Jurkat, Clone E6-1 (cell line): Measurements from ENCODE around the gene OR52E8. TPM values are rescaled to one million over a fixed set of nuclear protein-coding genes. Genes with fewer than 3 reads are reported as not detected.

Experiments
- DNase-seq: peaks from one replicate; pipeline ENCODE4 v3.0.0-alpha.2; 2011; ENCODE audit warnings: low read depth, low spot score
- H3K4me3 ChIP-seq: 2 replicates; pipeline ENCODE4 v1.5.1; 2011; ENCODE audit warnings: mild to moderate bottlenecking, low read length, control low read depth, moderate library complexity
- polyA plus RNA-seq: library from polyadenylated mRNA; unstranded; fragments of >200 nt; gene quantifications from one replicate; pipeline ENCODE4 v1.2.1, GENCODE V29; 2012; ENCODE audit warnings: missing spikeins; ENCODE audit not compliant: insufficient read length, insufficient read depth

OR52E8 gene
- not detected for polyA plus RNA-seq

DNA sequence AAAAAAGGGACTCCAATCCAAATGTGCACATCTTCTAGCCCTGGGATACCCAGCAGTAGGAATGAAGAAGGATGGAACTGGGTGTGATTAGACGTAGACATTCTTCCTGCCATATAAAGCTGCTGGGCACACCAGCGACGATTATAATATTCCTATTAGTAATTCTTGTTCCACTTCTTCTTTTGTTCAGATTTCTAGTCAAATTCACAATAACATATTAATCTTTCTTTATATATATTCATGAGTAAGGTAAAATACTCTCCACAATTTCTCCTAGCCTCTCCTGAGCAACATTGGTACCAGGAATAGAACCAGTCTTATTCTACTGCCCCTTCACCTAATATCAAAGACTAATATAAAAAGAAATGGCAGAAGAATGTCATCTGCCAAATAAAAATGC is at the start of gene OR52E8:
Gene OR52E8, minus strand, starts transcription at position 101 of the 400 bp plus-strand sequence. Its CDS starts 0 bp downstream, at position 101.
- no peak for DNase-seq
- no peak within 1 kb of the TSS for H3K4me3 ChIP-seq

DNA sequence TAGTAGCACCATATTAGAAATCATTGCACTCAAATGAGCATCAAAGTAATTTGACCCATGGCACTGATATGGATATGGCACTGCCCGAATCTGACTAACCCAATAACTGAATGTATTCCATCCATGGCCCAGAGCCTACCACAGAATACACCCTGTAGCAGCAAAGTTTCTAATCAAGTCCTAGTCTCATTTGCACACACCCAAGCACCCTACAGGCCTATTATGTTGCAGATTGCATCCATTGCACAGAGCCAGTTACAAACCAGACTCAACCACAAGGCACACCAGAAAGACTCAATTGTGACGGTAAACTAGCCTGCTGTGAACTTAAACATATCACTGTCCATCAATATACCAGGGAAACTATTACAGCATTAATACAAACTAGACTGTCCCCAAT is 42.0 kb upstream of the OR52E8 start:
- DNase-seq, result no peak
- no peak overlapping the region for H3K4me3 ChIP-seq

DNA sequence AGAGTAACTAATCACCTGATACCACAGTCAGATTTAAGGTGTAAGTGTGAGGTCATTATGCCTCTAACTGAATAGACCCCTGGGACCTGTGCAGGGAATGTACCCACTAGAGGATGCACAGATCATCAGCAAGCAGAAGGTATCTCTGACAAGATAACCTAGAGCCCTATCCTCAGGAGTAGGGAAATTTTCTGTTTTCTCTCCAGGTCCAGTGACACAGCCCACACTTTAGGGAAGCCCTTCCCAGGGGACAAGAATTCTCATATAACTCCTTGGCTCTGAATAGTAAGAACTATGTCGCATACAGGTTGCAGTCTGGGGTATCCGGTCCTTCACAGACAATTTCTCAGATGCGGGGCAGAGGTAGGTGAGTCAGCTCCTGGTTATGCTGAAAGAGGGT is 35.4 kb upstream of the OR52E8 start, which contains the start of gene OR52E5:
Gene OR52E5, plus strand, starts transcription at position 301 of the 400 bp plus-strand sequence. CDS start 7,569 bp downstream, outside the sequence.
- no peak for DNase-seq
- H3K4me3 ChIP-seq, result no peak within 1 kb of the TSS

DNA sequence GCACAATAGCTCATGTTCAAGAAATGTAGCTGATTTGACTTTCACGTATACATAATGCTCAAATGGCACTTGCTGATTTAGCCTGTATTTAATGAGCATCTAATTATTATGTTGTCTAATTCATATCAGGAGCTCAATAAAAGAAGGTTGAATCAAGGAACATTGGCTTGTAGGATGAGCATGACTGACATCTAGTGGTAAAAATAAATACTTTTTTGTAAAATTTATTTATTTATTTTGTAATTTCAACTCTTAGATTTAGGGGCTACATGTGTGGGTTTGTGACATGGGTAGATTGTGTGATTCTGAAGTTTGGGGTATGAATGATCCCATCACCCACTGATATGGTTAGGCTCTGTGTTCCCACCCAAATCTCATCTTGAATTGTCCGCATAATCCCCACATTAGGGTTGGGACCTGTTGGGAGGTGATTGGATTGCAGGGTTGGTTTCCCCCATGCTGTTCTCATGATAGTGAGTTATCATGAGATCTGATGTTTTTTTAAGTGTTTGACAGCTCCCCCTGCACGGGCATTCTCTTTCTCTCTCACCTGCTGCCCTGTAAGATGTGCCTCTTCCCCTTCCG is 33.8 kb upstream of the OR52E8 start:
- H3K4me3 ChIP-seq, result no peak overlapping the region
- peak; percentile 17 for DNase-seq

DNA sequence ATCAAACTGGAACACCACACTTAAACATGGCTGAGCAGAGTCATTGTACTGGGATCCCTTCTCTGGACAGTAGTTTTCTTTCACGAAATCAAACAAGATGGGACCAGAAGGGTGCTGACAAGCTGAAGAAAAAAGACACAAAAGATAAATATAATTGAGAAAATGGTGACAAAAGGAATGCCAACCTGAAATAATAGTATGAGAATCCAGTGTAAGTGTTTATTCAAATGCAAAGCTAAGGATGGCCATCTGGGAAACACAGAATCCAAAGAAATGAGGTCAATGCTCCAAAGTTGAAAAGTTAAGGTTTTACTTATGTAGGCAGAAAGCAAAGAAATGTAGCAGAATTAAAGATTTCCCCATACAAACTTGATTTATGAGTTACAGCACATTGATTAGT is 30.2 kb upstream of the OR52E8 start:
- H3K4me3 ChIP-seq, result no peak overlapping the region
- no peak for DNase-seq

DNA sequence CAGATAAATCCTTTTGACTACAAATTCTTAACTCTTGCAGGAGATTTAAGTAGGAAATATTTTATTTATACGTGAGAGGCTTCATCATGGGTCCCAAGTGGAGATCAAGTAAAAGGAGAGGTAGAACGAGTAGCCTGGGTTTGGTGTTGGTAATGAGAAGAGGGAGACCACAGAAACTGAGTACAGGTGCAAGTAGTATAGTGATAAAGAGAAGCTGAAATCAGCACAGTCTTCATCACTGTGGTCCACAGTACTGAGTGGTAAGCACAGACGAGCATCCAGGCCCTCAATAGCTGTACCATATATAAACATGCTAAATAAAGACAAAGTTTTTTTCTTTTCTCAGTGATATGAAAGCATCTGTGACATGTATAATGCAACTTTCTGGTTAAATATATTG is 29.7 kb upstream of the OR52E8 start:
- DNase-seq, result no peak

DNA sequence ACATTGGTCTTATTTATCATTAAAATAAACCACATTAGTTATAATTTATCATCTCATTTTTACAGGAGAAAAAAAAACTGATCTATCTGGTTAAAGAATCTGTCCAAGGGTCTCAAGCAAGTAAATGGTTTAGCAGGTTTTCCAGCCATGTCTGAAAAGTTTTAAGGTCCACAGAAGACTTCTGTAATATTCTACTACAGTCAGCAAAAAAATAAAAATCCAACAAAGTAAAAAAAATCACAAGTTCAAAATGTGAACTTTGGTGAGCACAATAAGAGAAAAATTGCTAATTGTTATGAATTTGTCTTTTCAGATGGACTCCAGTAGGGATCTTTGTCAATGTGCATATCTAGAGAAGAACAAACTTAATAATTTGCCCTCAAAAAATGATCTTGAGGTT is 24.3 kb upstream of the OR52E8 start:
- no peak overlapping the region for H3K4me3 ChIP-seq
- DNase-seq, result no peak

More for the DNA sequence above, 29.7 kb upstream of the OR52E8 start:
- no peak overlapping the region for H3K4me3 ChIP-seq

DNA sequence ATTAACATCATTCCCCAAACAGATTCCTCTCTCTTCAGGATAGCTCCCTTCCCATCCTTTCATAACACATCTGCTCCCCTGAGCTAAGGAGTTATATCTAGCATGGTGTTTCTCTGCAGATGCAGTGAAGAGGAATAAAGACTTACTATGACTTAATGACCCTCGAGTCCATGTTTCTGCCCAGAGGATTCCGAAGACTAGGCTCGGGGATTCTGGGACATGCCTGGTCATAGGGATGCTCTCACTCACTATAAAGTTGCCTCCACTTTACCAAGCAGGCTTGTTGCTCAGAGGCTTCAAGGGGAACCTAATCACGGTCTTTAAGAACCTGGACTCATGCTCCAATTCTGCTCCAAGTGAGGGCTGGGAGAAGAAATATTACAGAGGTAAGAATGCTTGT is 22.8 kb upstream of the OR52E8 start, which contains the start of gene OR52E4:
Gene OR52E4, plus strand, starts transcription at position 301 of the 400 bp plus-strand sequence. CDS start 3,664 bp downstream, outside the sequence.
- no peak for DNase-seq

DNA sequence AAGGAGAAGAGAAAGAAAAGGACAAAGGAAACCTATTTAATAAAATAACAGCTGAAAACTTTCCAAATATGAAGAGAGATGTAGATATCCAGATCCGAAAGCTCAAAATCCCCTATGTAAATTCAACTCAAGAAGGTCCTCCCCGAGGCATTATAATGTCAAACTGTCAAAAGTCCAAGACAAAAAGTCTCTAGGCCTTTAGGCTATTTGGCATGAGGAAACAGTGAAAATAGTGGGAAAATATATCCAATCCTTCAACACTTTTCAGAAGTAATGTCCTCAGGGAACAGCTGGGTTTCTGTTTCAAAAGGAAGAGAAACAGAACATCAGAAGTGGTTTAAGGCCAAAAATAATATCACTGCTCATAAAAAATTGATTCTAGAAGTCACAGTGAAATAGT is 21.1 kb upstream of the OR52E8 start:
- no peak overlapping the region for H3K4me3 ChIP-seq
- no peak for DNase-seq

More for the DNA sequence above, 22.8 kb upstream of the OR52E8 start, which contains the start of gene OR52E4:
- no peak within 1 kb of the TSS for H3K4me3 ChIP-seq

DNA sequence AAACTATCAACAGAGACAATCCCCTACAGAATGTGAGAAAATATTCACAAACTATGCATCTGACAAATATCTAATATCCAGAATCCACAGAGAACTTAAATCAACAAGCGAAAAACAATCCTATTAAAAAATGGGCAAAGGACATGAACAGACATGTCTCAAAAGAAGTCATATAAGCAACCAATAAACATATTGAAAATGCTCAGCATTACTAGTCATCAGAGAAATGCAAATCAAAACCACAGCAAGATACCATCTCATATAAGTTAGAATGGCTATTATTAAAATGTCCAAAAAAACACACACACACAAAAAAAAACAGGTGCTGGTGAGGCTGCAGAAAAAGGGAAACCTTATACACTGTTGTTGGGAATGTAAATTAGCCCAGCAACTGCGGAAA is 8.3 kb upstream of the OR52E8 start:
- H3K4me3 ChIP-seq, result no peak overlapping the region
- DNase-seq, result no peak

DNA sequence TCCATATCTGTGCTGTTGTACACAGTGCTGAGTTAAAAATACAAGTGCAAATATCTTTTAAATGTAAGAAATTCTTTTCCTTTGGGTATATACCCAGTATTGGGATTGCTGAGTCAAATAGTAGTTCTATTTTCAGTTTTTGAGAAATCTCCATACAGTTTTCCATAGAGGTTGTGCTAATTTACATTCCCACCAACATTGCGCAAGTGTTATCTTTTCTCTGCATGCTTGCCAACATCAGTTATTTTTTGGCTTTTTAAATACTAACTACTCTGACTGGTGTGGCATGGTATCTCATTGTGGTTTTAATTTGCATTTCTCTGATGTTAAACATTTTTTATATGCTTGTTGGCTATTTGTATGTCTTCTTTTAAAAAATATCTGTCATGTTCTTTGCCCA is 6.5 kb downstream of the OR52E8 start:
- DNase-seq, result peak; percentile 33
- H3K4me3 ChIP-seq, result no peak overlapping the region

DNA sequence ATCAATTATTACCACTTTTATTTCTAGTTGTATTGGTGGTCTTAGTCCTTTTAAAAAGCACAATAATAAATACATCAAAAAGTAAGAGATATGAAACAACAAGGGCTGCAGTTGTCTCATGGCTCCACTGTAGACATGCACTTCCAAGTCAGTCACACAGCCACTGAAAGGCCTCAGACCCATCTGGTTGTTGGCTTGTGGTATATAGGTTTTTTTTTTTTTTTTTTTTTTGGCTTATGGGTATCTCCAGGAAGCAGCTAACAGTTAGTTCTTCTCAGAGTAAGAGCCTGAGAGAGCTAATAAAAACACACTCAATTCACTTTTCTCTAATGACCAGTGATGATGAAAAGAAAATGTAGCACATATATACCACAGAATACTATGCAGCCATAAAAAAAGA is 9.8 kb downstream of the OR52E8 start:
- no peak overlapping the region for H3K4me3 ChIP-seq
- peak; percentile 77 for DNase-seq

DNA sequence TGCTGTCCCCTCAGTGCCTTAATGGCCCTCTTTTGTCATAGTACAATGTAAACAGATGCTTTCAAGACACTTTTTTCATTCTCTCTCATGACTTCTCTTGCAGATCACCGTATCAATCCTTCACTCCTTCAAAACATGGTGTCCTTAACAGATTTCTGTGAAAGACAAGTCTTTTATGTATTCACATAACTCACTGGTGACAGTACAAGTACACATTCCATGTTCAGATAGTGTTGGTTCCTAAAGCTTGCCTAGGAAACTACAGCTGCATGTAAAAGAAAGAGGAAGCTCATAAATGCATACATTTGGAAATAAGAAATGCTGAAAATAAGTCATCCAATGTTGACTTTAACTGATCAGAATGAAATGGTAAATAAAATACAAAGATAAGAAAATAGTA is 10.8 kb downstream of the OR52E8 start:
- H3K4me3 ChIP-seq, result no peak overlapping the region
- no peak for DNase-seq

DNA sequence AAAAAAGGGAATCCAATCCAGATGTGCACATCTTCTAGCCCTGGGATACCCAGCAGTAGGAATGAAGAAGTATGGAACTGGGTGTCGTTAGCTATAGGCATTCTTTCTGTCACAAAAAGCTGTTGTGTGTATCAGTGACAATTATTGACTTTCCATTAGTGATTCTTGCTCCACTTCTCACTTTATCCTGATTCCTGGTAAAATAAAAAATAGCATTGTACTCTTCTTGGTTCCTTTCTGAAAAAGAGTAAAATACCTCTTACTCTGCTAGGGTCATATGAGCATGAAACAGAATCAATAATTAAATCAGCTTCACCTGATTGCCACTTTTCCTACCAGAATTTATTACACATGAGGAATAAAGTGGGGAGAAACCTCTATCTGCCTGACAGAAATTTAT is 15.7 kb downstream of the OR52E8 start, which contains the start of gene OR52E6:
Gene OR52E6, minus strand, starts transcription at position 101 of the 400 bp plus-strand sequence. Its CDS starts 0 bp downstream, at position 101.
- no peak for DNase-seq

DNA sequence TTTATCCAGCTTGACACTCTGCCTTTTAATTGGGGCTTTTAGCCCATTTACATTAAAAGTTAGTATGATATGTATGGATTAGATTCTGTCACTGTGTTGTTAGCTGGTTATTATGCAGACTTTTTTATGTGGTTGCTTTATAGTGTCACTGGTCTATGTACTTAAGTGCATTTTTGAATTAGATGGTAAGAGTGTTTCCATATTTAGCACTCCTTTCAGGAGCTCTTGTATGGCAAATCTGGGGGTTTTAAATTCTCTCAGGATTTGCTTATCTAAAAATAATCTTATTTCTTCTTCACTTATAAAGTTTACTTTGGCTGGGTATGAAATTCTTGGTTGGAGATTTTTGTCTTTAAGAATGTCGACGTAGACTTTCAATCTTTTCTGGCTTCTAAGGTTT is 19.8 kb downstream of the OR52E8 start:
- DNase-seq, result no peak
- no peak overlapping the region for H3K4me3 ChIP-seq

More for the DNA sequence above, 15.7 kb downstream of the OR52E8 start, which contains the start of gene OR52E6:
- no peak within 1 kb of the TSS for H3K4me3 ChIP-seq

DNA sequence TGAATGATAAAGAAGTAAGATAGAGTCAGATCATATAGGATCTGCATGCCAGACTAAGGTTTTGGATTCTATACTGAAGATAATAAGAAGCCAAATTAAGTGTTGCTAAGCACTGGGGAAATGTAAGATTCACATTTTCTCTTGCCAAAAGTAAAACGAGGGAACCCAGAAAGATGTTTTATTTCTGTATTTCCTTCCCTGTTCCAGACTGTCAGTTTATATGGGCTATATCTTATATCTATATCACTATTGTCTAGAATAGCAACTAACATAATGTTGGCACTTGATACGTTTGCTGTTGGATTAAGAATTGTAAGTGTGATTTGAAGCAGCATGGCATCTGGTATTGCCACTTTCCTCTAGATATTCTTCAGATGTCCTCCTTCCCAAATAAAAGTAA is 24.0 kb downstream of the OR52E8 start:
- no peak overlapping the region for H3K4me3 ChIP-seq
- DNase-seq, result no peak

DNA sequence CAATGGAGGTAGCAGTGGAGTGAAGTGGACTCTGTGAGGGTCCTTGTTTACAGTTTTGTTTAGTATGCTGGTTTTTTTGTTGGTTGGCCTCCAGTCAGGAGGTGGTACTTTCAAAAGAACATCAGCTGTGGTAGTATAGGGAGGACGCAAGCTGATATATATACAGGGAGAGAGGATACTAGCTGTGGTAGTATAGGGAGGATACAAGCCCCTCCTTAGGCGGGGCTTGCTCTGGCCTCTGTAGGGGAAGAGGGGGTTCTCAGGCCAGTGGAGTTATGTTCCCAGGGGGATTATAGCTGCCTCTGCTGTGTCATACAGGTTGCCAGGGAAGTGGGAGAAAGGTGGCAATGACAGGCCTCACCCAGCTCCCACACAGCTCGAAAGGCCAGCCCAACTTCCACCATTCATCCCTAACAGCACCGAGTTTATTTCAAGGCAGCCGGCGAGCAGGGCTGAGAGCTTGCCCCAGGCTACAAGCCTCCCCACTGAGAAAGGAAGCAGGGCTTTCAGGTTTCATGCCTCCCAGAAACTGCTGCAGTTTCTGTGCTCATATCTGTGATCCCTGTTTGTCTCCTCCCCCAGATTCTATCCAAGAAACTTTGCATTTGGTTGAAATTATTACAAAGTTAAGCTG is 26.2 kb downstream of the OR52E8 start:
- DNase-seq, result no peak
- H3K4me3 ChIP-seq, result no peak overlapping the region

DNA sequence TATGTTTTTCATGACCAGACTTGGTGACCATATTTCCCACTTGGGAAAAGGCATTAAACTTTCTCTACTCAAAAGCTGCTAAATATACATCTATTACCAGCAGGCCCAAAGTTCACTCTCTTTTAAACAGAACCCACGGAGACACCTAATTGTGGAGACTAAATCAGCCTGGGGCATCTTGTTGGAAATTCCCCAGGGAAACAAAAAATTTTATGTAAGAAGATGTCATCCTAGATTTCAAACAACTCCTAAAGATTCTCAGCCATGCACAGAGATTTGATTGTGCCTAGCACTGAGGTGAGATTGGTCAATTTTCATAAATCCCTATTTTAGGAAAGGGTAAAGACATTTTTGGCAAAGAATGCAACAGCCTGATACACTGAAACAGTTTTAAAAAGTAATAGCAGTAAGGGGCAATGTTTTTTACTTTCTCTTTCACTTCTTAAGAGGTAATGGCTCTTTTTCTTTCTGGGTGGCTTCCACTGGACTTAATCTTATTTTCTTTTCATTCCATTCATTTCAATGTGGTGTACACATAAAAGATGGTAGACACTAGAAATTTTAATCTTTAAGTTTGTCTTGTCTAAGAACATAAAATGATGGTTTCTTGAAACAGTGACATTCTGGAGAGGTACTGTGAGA is 39.1 kb downstream of the OR52E8 start:
- DNase-seq, result no peak
- H3K4me3 ChIP-seq, result no peak overlapping the region

DNA sequence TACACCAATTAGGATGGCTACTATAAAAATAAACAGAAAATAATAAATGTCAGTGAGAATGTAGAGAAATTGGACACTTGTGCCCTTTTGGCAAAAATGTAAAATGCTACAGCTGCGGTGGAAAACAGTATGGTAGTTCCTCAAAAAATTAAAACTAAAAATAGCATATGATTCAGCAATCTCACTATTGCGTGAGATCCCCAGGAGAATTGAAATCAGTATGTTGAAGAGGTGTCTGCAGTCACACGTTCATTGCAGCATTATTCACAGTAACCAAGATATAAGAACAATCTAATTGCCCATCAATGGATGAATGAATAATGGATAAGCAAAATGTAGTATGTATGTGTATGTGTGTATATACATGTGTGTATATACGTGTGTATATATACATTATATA is 42.0 kb downstream of the OR52E8 start:
- no peak for DNase-seq
- no peak overlapping the region for H3K4me3 ChIP-seq
